ENCODE data around the gene MACF1. TPM values are rescaled to one million over a fixed set of nuclear protein-coding genes. Genes with fewer than 3 reads are reported as not detected.
"Not testable (repeated sequence)": the region's sequence is repeated elsewhere in the genome, so short reads cannot be mapped to it uniquely, and the experiment has no call there.

The MACF1 gene
- polyA plus RNA-seq, 1 donor: 99.5 TPM

DNA sequence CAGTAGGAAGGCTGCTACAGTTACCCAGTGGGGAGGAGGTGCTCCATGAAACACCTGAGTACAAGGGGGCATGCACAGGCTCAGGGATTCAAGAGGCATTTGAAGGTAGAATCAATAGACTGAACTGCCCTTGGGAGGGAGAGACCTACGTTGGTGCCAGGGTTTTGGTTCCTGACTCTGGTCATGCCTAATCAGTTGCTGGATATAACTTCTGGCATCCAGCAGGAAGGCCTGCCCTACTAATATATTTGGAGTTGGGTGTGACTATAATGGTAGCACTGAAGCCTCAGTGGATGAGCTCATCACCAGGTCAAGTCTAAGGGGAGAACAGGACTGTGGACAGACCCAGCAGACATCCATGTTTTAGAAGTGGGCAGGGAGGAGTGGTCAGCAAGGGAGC lies 271.1 kb downstream of the MACF1 start:
- H3K4me3 ChIP-seq (ENCODE audit: low read length); H3K4me1 ChIP-seq (ENCODE audit: control insufficient read depth, insufficient read depth, low read length); DNase-seq; H3K27me3 ChIP-seq (ENCODE audit: control insufficient read depth, insufficient read depth, low read length); H3K9me3 ChIP-seq (ENCODE audit: control insufficient read depth, low read depth, low read length); H3K27ac ChIP-seq (ENCODE audit: low read length): not testable (repeated sequence)
- no CpG with 5 or more reads among the region's 1 CpG for WGBS (ENCODE audit: insufficient coverage, low lambda C conversion rate)
- peaks cover 43% of the 10 kb centered on the region for H3K36me3 ChIP-seq (ENCODE audit: control insufficient read depth, insufficient read depth, low read length)

DNA sequence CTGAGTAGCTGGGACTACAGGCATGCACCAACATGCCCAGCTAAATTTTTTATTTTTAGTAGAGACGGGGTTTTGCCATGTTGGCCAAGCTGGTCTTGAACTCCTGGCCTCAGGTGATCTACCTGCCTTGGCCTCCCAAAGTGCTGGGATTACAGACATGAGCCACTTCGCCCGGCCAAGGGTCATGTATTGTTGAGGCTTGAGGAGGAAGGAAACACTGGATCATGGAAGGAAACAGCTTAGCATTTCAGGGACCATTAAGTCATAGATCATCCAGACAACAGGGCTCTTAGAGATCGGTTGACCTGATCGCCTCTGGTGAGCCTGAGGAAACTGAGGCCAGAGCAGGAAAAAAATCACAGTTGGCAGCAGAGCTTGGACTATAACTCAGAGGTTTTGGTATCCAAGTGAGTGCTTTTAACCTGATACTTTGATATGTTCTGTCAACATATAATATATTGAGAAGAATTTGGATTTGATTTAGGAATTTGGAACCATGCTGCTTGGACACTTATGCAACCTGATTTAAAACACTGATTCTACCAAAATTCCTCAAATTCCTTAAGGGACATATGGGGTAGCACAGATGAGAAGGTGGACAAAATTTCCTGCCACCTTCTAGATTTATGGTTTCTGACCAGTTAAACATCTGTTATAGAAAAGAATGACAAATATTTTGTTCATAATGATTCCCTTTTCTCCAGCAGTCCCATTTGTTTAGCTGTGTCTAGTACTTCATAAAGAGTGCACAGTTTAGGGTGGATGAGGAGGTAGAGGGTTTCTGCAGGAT lies 273.8 kb downstream of the MACF1 start:
- no CpG with 5 or more reads among the region's 5 CpGs for WGBS (ENCODE audit: insufficient coverage, low lambda C conversion rate)
- H3K36me3 ChIP-seq (ENCODE audit: control insufficient read depth, insufficient read depth, low read length): peaks cover 47% of the 10 kb centered on the region

DNA sequence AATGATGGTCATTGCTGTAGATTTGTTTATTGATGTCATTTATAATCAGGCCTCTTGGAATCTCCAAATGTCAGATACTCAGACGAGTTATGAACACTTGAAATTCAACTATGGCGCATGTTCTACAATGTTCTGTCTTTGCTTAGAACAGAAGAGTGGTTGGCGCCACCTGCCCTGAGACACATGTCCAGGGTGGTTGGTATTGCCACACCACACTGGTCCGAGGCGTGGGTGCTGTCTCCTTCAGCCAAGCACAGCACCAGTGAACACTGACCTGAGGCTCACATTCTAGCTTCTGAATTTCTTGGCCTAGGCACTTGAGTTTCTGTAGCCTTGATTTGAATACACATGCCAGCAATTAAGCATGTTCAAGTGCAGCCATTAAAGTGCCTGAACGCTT lies 276.8 kb downstream of the MACF1 start:
- H3K4me3 ChIP-seq (ENCODE audit: low read length): no peak overlapping the region
- WGBS (ENCODE audit: insufficient coverage, low lambda C conversion rate): no CpG with 5 or more reads among the region's 6 CpGs
- H3K9me3 ChIP-seq (ENCODE audit: control insufficient read depth, low read depth, low read length): no peaks in the 10 kb centered on the region
- DNase-seq: no peak
- H3K27ac ChIP-seq (ENCODE audit: low read length): no peak overlapping the region
- H3K27me3 ChIP-seq (ENCODE audit: control insufficient read depth, insufficient read depth, low read length): no peaks in the 10 kb centered on the region
- peaks cover 55% of the 10 kb centered on the region for H3K36me3 ChIP-seq (ENCODE audit: control insufficient read depth, insufficient read depth, low read length)
- H3K4me1 ChIP-seq (ENCODE audit: control insufficient read depth, insufficient read depth, low read length): no peaks in the 10 kb centered on the region

More for the DNA sequence above, 273.8 kb downstream of the MACF1 start:
- H3K4me1 ChIP-seq (ENCODE audit: control insufficient read depth, insufficient read depth, low read length): no peaks in the 10 kb centered on the region
- no peak overlapping the region for H3K4me3 ChIP-seq (ENCODE audit: low read length)
- no peak overlapping the region for H3K27ac ChIP-seq (ENCODE audit: low read length)
- no peaks in the 10 kb centered on the region for H3K27me3 ChIP-seq (ENCODE audit: control insufficient read depth, insufficient read depth, low read length)
- DNase-seq: no peak
- H3K9me3 ChIP-seq (ENCODE audit: control insufficient read depth, low read depth, low read length): no peaks in the 10 kb centered on the region

GRCh38 chr1:39483276-39483675 lies 278.8 kb downstream of the MACF1 start:
- Histone ChIP-seq H3K4me1 (ENCODE audit: control insufficient read depth, insufficient read depth, low read length) (no peaks in the 10 kb centered on the region), H3K27me3 (ENCODE audit: control insufficient read depth, insufficient read depth, low read length) (no peaks in the 10 kb centered on the region), H3K9me3 (ENCODE audit: control insufficient read depth, low read depth, low read length) (no peaks in the 10 kb centered on the region), H3K36me3 (ENCODE audit: control insufficient read depth, insufficient read depth, low read length) (peaks cover 69% of the 10 kb centered on the region), H3K27ac (ENCODE audit: low read length) (no peak overlapping the region), H3K4me3 (ENCODE audit: low read length) (no peak overlapping the region)
- no peak for DNase-seq
- no CpG with 5 or more reads among the region's 1 CpG for WGBS (ENCODE audit: insufficient coverage, low lambda C conversion rate)

DNA sequence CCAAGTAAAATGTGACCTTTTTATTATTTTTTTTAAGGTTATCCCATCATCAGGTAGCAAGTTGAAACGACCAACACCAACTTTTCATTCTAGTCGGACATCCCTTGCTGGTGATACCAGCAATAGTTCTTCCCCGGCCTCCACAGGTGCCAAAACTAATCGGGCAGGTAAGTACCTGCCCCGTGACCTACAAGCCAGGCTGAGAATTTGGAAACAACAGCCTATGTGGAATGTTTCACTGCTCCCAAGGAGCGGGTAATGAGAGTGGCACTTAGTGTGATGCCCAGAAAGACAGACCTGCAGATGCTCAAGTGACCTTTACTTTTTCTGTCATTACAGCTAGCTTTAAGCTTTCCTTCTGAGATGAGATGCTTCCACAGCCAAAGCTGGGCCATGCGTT lies 280.1 kb downstream of the MACF1 start:
- WGBS (ENCODE audit: insufficient coverage, low lambda C conversion rate): no CpG with 5 or more reads among the region's 7 CpGs
- no peaks in the 10 kb centered on the region for H3K9me3 ChIP-seq (ENCODE audit: control insufficient read depth, low read depth, low read length)
- peaks cover 63% of the 10 kb centered on the region for H3K36me3 ChIP-seq (ENCODE audit: control insufficient read depth, insufficient read depth, low read length)
- no peaks in the 10 kb centered on the region for H3K27me3 ChIP-seq (ENCODE audit: control insufficient read depth, insufficient read depth, low read length)
- no peak overlapping the region for H3K27ac ChIP-seq (ENCODE audit: low read length)
- H3K4me1 ChIP-seq (ENCODE audit: control insufficient read depth, insufficient read depth, low read length): no peaks in the 10 kb centered on the region
- no peak for DNase-seq
- no peak overlapping the region for H3K4me3 ChIP-seq (ENCODE audit: low read length)

- H3K27me3 ChIP-seq (ENCODE audit: control insufficient read depth, insufficient read depth, low read length): peaks cover 5% of the 10 kb centered on the region
- H3K27ac ChIP-seq (ENCODE audit: low read length): no peak overlapping the region
- no peak overlapping the region for H3K4me3 ChIP-seq (ENCODE audit: low read length)
- no peak for DNase-seq
- H3K36me3 ChIP-seq (ENCODE audit: control insufficient read depth, insufficient read depth, low read length): peaks cover 58% of the 10 kb centered on the region
- WGBS (ENCODE audit: insufficient coverage, low lambda C conversion rate): no CpG with 5 or more reads among the region's 14 CpGs
- H3K9me3 ChIP-seq (ENCODE audit: control insufficient read depth, low read depth, low read length): no peaks in the 10 kb centered on the region
- H3K4me1 ChIP-seq (ENCODE audit: control insufficient read depth, insufficient read depth, low read length): no peaks in the 10 kb centered on the region
Observed at GRCh38 chr1:39485046-39485803, 280.7 kb downstream of the MACF1 start.

GRCh38 chr1:39488012-39488545 lies 283.6 kb downstream of the MACF1 start:
- no peak for DNase-seq
- H3K4me3 ChIP-seq (ENCODE audit: low read length): no peak overlapping the region
- H3K4me1 ChIP-seq (ENCODE audit: control insufficient read depth, insufficient read depth, low read length): peaks cover 2% of the 10 kb centered on the region
- WGBS (ENCODE audit: insufficient coverage, low lambda C conversion rate): no CpG with 5 or more reads among the region's 5 CpGs
- peaks cover 22% of the 10 kb centered on the region for H3K27me3 ChIP-seq (ENCODE audit: control insufficient read depth, insufficient read depth, low read length)
- H3K36me3 ChIP-seq (ENCODE audit: control insufficient read depth, insufficient read depth, low read length): peaks cover 39% of the 10 kb centered on the region
- H3K27ac ChIP-seq (ENCODE audit: low read length): no peak overlapping the region
- no peaks in the 10 kb centered on the region for H3K9me3 ChIP-seq (ENCODE audit: control insufficient read depth, low read depth, low read length)

- H3K9me3 ChIP-seq (ENCODE audit: control insufficient read depth, low read depth, low read length): no peaks in the 10 kb centered on the region
- H3K4me1 ChIP-seq (ENCODE audit: control insufficient read depth, insufficient read depth, low read length): peaks cover 2% of the 10 kb centered on the region
- no peak overlapping the region for H3K4me3 ChIP-seq (ENCODE audit: low read length)
- H3K27ac ChIP-seq (ENCODE audit: low read length): no peak overlapping the region
- DNase-seq: no peak
- 100% methylated on average over 1 of the region's 7 CpGs for WGBS (ENCODE audit: insufficient coverage, low lambda C conversion rate)
- H3K36me3 ChIP-seq (ENCODE audit: control insufficient read depth, insufficient read depth, low read length): peaks cover 34% of the 10 kb centered on the region
- H3K27me3 ChIP-seq (ENCODE audit: control insufficient read depth, insufficient read depth, low read length): peaks cover 31% of the 10 kb centered on the region
Observed at GRCh38 chr1:39488793-39489566, 284.5 kb downstream of the MACF1 start.

- Histone ChIP-seq H3K4me3 (ENCODE audit: low read length) (no peak overlapping the region), H3K4me1 (ENCODE audit: control insufficient read depth, insufficient read depth, low read length) (peaks cover 2% of the 10 kb centered on the region), H3K27ac (ENCODE audit: low read length) (no peak overlapping the region), H3K27me3 (ENCODE audit: control insufficient read depth, insufficient read depth, low read length) (peaks cover 32% of the 10 kb centered on the region), H3K9me3 (ENCODE audit: control insufficient read depth, low read depth, low read length) (no peaks in the 10 kb centered on the region), H3K36me3 (ENCODE audit: control insufficient read depth, insufficient read depth, low read length) (peaks cover 30% of the 10 kb centered on the region)
- no CpG with 5 or more reads among the region's 13 CpGs for WGBS (ENCODE audit: insufficient coverage, low lambda C conversion rate)
- DNase-seq: no peak
Observed at GRCh38 chr1:39489567-39490239, 285.2 kb downstream of the MACF1 start.
